GM12878 (cell line): ENCODE results near the gene RABL6. TPM values are rescaled to one million over a fixed set of nuclear protein-coding genes. Genes with fewer than 3 reads are reported as not detected.

Experiments
- ATAC-seq: fragments of 200-7000 bp; cut with Tn5 transposase; 3 replicates; pipeline ENCODE4 v1.9.1; 2020; ENCODE audit warnings: mild to moderate bottlenecking, moderate library complexity
- BruUV-seq: library from RNA; stranded (reverse); fragments of 400-500 nt; replicated peaks from 2 replicates; lab custom pipeline; 2021; lab: Mats Ljungman, UMichigan
- CTCF ChIA-PET: fragments of 300-600 bp; sonication (Branson Sonifier 250); formaldehyde crosslinking; extraction: SDS; loops from one replicate; lab custom pipeline; 2021; ENCODE audit warnings: inconsistent platforms; lab: Yijun Ruan, JAX
- POLR2A ChIA-PET: fragments of 350-600 bp; formaldehyde crosslinking; extraction: SDS; loops from one replicate; lab custom pipeline; 2021; ENCODE audit warnings: inconsistent platforms; lab: Charles Lee
- RAD21 ChIA-PET: fragments of 300-600 bp; sonication (Branson Sonifier 250); formaldehyde crosslinking; loops from one replicate; lab custom pipeline; 2023; ENCODE audit warnings: antibody characterized with exemption; ENCODE audit not compliant: unreplicated experiment; lab: Charles Lee
- SMC1A ChIA-PET: fragments of 300-600 bp; sonication (Branson Sonifier 250); formaldehyde crosslinking; loops from one replicate; lab custom pipeline; 2023; ENCODE audit not compliant: unreplicated experiment, uncharacterized antibody; lab: Charles Lee
- DNase-seq: peaks from one replicate; pipeline ENCODE4 v3.0.0-alpha.2; 2011; ENCODE audit warnings: low read depth, low spot score
- FAIRE-seq: peaks from 3 replicates; lab custom pipeline; 2011; peaks lifted over from hg19 to GRCh38; lab: Jason Lieb, UNC
- H2AFZ ChIP-seq: 2 replicates; pipeline ENCODE4 v1.6.0; 2011; ENCODE audit warnings: low read depth, low read length, control low read depth; ENCODE audit not compliant: control insufficient read depth
- H3K27ac ChIP-seq: 2 replicates; pipeline ENCODE4 v1.5.1; 2011; ENCODE audit warnings: control low read depth; ENCODE audit not compliant: control insufficient read depth, insufficient read depth
- H3K27me3 ChIP-seq, 2 experiments: replicated peaks in 1 of 2; 2 replicates each; pipeline versions ENCODE4 v1.6.0 to v1.6.1; 2011; ENCODE audit warnings: low read length in 1 of 2; ENCODE audit not compliant: control insufficient read depth in 2 of 2, insufficient read depth in 2 of 2
- H3K36me3 ChIP-seq, 2 experiments: 2 replicates each; pipeline ENCODE4 v1.5.1; 2011; ENCODE audit warnings: low read length in 1 of 2; ENCODE audit not compliant: control insufficient read depth in 2 of 2, insufficient read depth in 2 of 2
- H3K4me1 ChIP-seq: 2 replicates; pipeline ENCODE4 v1.6.1; 2011; ENCODE audit warnings: mild to moderate bottlenecking, low read length, moderate library complexity, mixed read lengths; ENCODE audit not compliant: control insufficient read depth, insufficient read depth
- H3K4me2 ChIP-seq: 2 replicates; pipeline ENCODE4 v1.6.0; 2011; ENCODE audit warnings: control low read depth; ENCODE audit not compliant: control insufficient read depth, insufficient read depth
- H3K4me3 ChIP-seq: fragments of 200-600 bp; sonication (generic); 2 replicates; pipeline ENCODE4 v1.5.1; 2016
- H3K79me2 ChIP-seq: 2 replicates; pipeline ENCODE4 v1.6.0; 2011; ENCODE audit warnings: low read length; ENCODE audit not compliant: control insufficient read depth, insufficient read depth
- H3K9ac ChIP-seq: 2 replicates; pipeline ENCODE4 v1.8.0; 2011; ENCODE audit warnings: low read length, control low read depth, mixed read lengths; ENCODE audit not compliant: control insufficient read depth, insufficient read depth
- H3K9me3 ChIP-seq: replicated peaks from 3 replicates; pipeline ENCODE4 v1.5.1; 2011; ENCODE audit warnings: mild to moderate bottlenecking, low read length; ENCODE audit not compliant: control insufficient read depth, insufficient read depth
- H4K20me1 ChIP-seq: 2 replicates; pipeline ENCODE4 v1.6.0; 2011; ENCODE audit not compliant: control insufficient read depth, insufficient read depth
- BHLHE40 ChIP-seq, 2 experiments: fragments of 450-650 bp in 1 of 2; IDR thresholded peaks; 2 replicates each; pipeline ENCODE4 v1.6.1; 2011 to 2017; ENCODE audit warnings: low read depth in 2 of 2, borderline replicate concordance in 1 of 2, improper control_type of control experiment in 1 of 2, low read length in 1 of 2, mild to moderate bottlenecking in 1 of 2
- CHD4 ChIP-seq: fragments of 200-600 bp; sonication (generic); IDR thresholded peaks from 2 replicates; pipeline ENCODE4 v1.6.1; 2016; ENCODE audit warnings: mild to moderate bottlenecking
- EED ChIP-seq: sonication (generic); IDR thresholded peaks from 2 replicates; pipeline ENCODE4 v1.6.1; 2016; ENCODE audit warnings: antibody characterized with exemption, low read depth
- EZH2 ChIP-seq: IDR thresholded peaks from 2 replicates; pipeline ENCODE4 v1.6.1; 2012; ENCODE audit warnings: low read depth, mild to moderate bottlenecking, control low read depth, inconsistent platforms, low read length, borderline replicate concordance; ENCODE audit not compliant: control insufficient read depth
- HCFC1 ChIP-seq: fragments of 150-350 bp; IDR thresholded peaks from 2 replicates; pipeline ENCODE4 v1.6.1; 2014; ENCODE audit warnings: low read length
- HDAC6 ChIP-seq: fragments of 200-600 bp; sonication (generic); IDR thresholded peaks from one replicate; pipeline ENCODE4 v1.8.0; 2017; ENCODE audit warnings: antibody characterized with exemption; ENCODE audit not compliant: unreplicated experiment
- IKZF1 ChIP-seq: fragments of 450-650 bp; conservative IDR thresholded peaks from 2 replicates; pipeline ENCODE4 v1.6.1; 2017; ENCODE audit warnings: antibody characterized with exemption, mild to moderate bottlenecking
- IRF5 ChIP-seq: fragments of 450-650 bp; IDR thresholded peaks from 2 replicates; pipeline ENCODE4 v1.6.1; 2017; ENCODE audit warnings: borderline replicate concordance
- MTA2 ChIP-seq: fragments of 450-650 bp; IDR thresholded peaks from 2 replicates; pipeline ENCODE4 v1.6.1; 2016; ENCODE audit warnings: low read depth, mild to moderate bottlenecking, moderate library complexity
- MTA3 ChIP-seq: IDR thresholded peaks from 2 replicates; pipeline ENCODE4 v1.6.1; 2012; ENCODE audit warnings: low read length, inconsistent platforms, borderline replicate concordance
- NR2F1 ChIP-seq: fragments of 450-650 bp; conservative IDR thresholded peaks from 2 replicates; pipeline ENCODE4 v1.6.1; 2017; ENCODE audit warnings: mild to moderate bottlenecking
- PML ChIP-seq: IDR thresholded peaks from 2 replicates; pipeline ENCODE4 v1.6.1; 2012; ENCODE audit warnings: low read length, inconsistent platforms
- RAD21 ChIP-seq: IDR thresholded peaks from 2 replicates; pipeline ENCODE4 v1.6.1; 2011; ENCODE audit warnings: mild to moderate bottlenecking, low read depth, low read length, moderate library complexity; ENCODE audit not compliant: insufficient read depth
- RCOR1 ChIP-seq: conservative IDR thresholded peaks from 2 replicates; pipeline ENCODE4 v1.6.1; 2012; ENCODE audit warnings: low read depth, low read length, improper control_type of control experiment
- SIN3A ChIP-seq: IDR thresholded peaks from 2 replicates; pipeline ENCODE4 v1.6.1; 2012; ENCODE audit warnings: low read depth, low read length, improper control_type of control experiment
- SP1 ChIP-seq: IDR thresholded peaks from one replicate; pipeline ENCODE4 v1.6.1; 2011; ENCODE audit warnings: low read depth, low read length
- TCF3 ChIP-seq: IDR thresholded peaks from 2 replicates; pipeline ENCODE4 v1.6.1; 2012; ENCODE audit warnings: low read depth, mild to moderate bottlenecking, low read length, borderline replicate concordance; ENCODE audit not compliant: insufficient read depth
- ZBTB4 ChIP-seq: fragments of 450-650 bp; formaldehyde crosslinking; IDR thresholded peaks from 2 replicates; pipeline ENCODE4 v1.4.0; 2022; ENCODE audit warnings: mild to moderate bottlenecking, moderate library complexity
- ZNF24 ChIP-seq: fragments of 450-650 bp; IDR thresholded peaks from 2 replicates; pipeline ENCODE4 v1.6.1; 2017; ENCODE audit warnings: antibody characterized with exemption, mild to moderate bottlenecking
- WGBS: methylation state at CpG from one replicate; pipeline ENCODE4 v1.1.6; 2016; ENCODE audit warnings: low lambda C conversion rate; ENCODE audit not compliant: insufficient replicate concordance, insufficient coverage; ENCODE audit errors: missing lambda C conversion rate; 5-methylcytosine and 5-hydroxymethylcytosine counted together
- in situ Hi-C: fragments of 300-500 bp; cut with MboI; formaldehyde crosslinking; loops from 9 replicates; pipeline ENCODE4 v1.14.3; 2018; ENCODE audit warnings: mixed read lengths
- intact Hi-C: fragments of 100-400 bp; cut with micrococcal nuclease; formaldehyde crosslinking; loops from one replicate; pipeline ENCODE4 v1.14.2; 2022; ENCODE audit not compliant: unreplicated experiment
- polyA plus RNA-seq, 11 experiments: library from polyadenylated mRNA; depleted of rRNA in 4 of 11; unstranded in 6 of 11; stranded (reverse) in 5 of 11; fragments of >200 nt; fragmentation: Nextera tagmentation in 4 of 11; fragmentation: Illumina TruSeq in 1 of 11; extraction: Ambion mirVana in 4 of 11; extraction: Trizol in 1 of 11; gene quantifications; 1 replicate in 1 of 11; 2 replicates in 10 of 11; pipeline versions ENCODE4 v1.2.1 to v1.2.3, GENCODE V29; 2011 to 2016; ENCODE audit warnings: inconsistent platforms in 2 of 11, missing spikeins in 2 of 11, low read depth in 1 of 11
- total RNA-seq, 4 experiments: library from RNA; depleted of rRNA in 3 of 4; stranded (reverse); fragments of >200 nt in 3 of 4; fragmentation: Illumina TruSeq in 1 of 4; extraction: Trizol in 1 of 4; gene quantifications; 2 replicates each; pipeline versions ENCODE4 v1.2.1 to v1.2.3, GENCODE V29; 2013 to 2021

RABL6 gene
- total and polyA plus RNA-seq, 10 of the 15 experiments (the other 5 are each of a cell fraction or from before 2014, with no cell fraction given), result 1.4 to 134 (median 42.7) TPM

GRCh38 chr9:136782452-136782851 lies 25.3 kb upstream of the RABL6 start (continued):
- TF ChIP-seq MTA3, result no peak
- no peak for TF ChIP-seq EED
- TF ChIP-seq TCF3, result no peak

- BruUV-seq, result no TSS peak
- SMC1A ChIA-PET, result interaction anchor here (0.7 to 0.9 kb wide), 2 partner anchors 18 to 54 kb away, joined by 3 to 4 read pairs; no protein-coding TSS in a partner anchor
- intact Hi-C loops (no loop called here), in situ Hi-C loops (no loop called here)
- H3K4me2 ChIP-seq, result no peak overlapping the region
- H3K27ac ChIP-seq, result no peak overlapping the region
- 27% methylated on average over 9 of the region's 9 CpGs for WGBS
- peak; percentile 54 for FAIRE-seq
- peaks cover 3% of the 10 kb centered on the region for H3K4me1 ChIP-seq
- H4K20me1 ChIP-seq, result no peaks in the 10 kb centered on the region
- H3K27me3 ChIP-seq, result peaks cover 0 to 1% of the 10 kb centered on the region in 2 experiments; a peak in 1 of 4 replicates
- RAD21 ChIA-PET, result interaction anchor here (0.6 to 1.0 kb wide), 4 partner anchors 18 to 251 kb away, joined by 3 to 4 read pairs (median 3); partner anchors contain the start of gene LCN15
- DNase-seq, result no peak
- H3K9ac ChIP-seq, result no peak overlapping the region
- POLR2A ChIA-PET, result no interaction called here
- no peak overlapping the region for H2AFZ ChIP-seq
- H3K4me3 ChIP-seq, result no peak overlapping the region
- no peaks in the 10 kb centered on the region for H3K79me2 ChIP-seq
- ATAC-seq, result peak; percentile 65
- H3K9me3 ChIP-seq, result no peaks in the 10 kb centered on the region
- H3K36me3 ChIP-seq, result no peaks in the 10 kb centered on the region
- CTCF ChIA-PET, result interaction anchor here (0.7 to 13.1 kb wide), 7 partner anchors 15 to 283 kb away, joined by 3 to 163 read pairs (median 5); partner anchors contain the start of gene NPDC1
- TF ChIP-seq IRF5, result no peak
- 0 out of 2 replicates have a peak, but pooled peaks have one; percentile 8 for TF ChIP-seq RAD21
- no peak for TF ChIP-seq HDAC6
- TF ChIP-seq ZBTB4 (CRISPR knock-in tag), result no peak
- TF ChIP-seq HCFC1, result no peak
- no peak; the same call in 1 of the 2 replicates for TF ChIP-seq MTA2
- no peak for TF ChIP-seq PML
- TF ChIP-seq MTA3, result no peak
- TF ChIP-seq SIN3A, result no peak
- TF ChIP-seq BHLHE40 (IDR thresholded peaks at IDR 0.05; ENCODE audit: borderline replicate concordance in 1 of 2, low read depth in 2 of 2, low read length in 1 of 2), result no peak
- TF ChIP-seq CHD4, result no peak
- no peak for TF ChIP-seq IKZF1
- TF ChIP-seq EZH2, result no peak
- TF ChIP-seq NR2F1, result no peak
- no peak for TF ChIP-seq RCOR1
- no peak for TF ChIP-seq ZNF24
- TF ChIP-seq SP1, result no peak
Measured at GRCh38 chr9:136784249-136784996, 23.3 kb upstream of the RABL6 start.
